ENCODE results near the gene PTOV1.

PTOV1 gene

DNA sequence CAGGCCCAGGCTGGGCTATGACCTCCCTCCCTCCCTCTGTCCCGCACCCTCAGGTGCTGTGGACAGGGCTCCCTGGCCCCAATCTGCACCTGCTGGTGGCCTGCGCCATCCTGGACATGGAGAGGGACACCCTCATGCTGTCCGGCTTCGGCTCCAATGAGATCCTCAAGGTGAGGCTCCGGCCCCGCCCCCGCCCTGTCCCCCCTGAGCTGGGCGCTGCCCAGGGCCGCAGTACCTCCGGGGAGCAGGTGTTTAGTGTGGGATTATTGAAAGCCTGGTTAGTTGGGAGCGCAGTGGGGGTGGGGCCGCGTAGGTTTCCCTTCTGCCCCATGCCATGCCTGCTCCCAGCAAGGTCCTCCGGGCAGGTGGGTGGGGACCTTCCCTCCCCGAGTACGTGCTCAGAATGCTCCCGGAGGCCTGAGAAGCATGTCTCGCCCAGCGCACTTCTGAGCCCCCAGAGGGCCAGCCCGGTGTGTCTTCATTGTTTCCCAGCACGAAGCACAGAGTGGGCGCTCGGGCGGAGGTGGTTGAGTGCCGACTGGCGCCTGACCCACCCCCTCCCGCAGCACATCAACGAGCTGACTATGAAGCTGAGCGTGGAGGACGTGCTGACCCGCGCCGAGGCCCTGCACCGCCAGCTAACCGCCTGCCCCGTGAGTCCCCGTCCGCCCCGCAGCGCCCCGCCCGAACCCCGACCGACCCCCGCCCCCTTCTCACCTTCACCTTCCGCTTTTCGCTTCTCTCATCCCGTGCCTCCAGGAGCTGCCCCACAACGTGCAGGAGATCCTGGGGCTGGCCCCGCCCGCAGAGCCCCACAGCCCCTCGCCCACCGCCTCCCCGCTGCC is 36.9 kb downstream of the PTOV1 start:
- no peak for DNase-seq (ENCODE audit: low spot score)
- TF ChIP-seq, protein P1, sequence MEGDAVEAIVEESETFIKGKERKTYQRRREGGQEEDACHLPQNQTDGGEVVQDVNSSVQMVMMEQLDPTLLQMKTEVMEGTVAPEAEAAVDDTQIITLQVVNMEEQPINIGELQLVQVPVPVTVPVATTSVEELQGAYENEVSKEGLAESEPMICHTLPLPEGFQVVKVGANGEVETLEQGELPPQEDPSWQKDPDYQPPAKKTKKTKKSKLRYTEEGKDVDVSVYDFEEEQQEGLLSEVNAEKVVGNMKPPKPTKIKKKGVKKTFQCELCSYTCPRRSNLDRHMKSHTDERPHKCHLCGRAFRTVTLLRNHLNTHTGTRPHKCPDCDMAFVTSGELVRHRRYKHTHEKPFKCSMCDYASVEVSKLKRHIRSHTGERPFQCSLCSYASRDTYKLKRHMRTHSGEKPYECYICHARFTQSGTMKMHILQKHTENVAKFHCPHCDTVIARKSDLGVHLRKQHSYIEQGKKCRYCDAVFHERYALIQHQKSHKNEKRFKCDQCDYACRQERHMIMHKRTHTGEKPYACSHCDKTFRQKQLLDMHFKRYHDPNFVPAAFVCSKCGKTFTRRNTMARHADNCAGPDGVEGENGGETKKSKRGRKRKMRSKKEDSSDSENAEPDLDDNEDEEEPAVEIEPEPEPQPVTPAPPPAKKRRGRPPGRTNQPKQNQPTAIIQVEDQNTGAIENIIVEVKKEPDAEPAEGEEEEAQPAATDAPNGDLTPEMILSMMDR (IDR thresholded peaks at IDR 0.05; ENCODE audit: extremely low read depth, missing control alignments) = no peak

DNA sequence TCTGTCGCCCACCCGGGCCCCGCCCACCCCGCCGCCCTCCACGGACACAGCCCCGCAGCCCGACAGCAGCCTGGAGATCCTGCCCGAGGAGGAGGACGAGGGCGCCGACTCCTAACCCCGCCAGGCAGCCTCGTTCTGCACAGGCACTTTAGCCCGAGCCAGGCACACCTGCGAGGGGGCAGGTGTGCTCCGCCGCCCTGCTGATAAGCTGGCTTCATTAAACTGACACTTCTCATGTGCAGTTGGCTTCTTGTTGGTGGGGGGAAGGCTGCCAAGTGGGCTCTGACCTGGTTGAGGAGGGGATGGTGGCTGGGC is 37.5 kb downstream of the PTOV1 start:
- DNase-seq (ENCODE audit: low spot score) = no peak
- TF ChIP-seq, protein P1 (IDR thresholded peaks at IDR 0.05; ENCODE audit: extremely low read depth, missing control alignments) = no peak

DNA sequence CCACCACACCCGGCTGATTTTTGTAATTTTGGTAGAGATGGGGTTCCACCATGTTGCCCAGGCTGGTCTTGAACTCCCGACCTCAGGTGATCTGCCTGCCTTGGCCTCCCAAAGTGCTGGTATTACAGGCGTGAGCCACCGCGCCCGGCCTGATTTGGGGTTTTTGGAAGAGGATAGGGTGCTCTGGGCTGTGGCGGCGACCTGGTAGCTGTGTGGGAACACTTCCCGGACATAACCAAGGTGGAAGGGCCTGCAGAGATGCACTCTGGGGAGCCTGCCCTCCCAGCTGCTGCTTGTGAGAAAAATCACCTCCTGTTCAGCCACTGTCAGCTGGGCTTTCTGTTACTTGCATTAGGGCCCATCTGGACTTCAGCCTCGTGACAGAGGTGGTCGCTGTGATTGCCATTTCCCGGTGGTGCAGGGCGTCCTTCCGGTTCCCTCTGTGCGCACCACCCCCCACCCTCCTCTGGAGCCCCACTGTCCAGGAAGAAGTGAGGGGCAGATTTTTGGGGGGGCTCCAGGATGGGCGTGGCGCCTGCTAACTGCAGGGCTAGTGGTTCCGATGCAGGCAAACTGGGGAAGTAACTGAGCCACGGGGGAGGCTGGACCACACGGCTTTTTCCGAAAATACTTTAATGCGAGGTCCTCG is 38.2 kb downstream of the PTOV1 start:
- no peak for DNase-seq (ENCODE audit: low spot score)
- TF ChIP-seq, protein P1 (IDR thresholded peaks at IDR 0.05; ENCODE audit: extremely low read depth, missing control alignments) = no peak

DNA sequence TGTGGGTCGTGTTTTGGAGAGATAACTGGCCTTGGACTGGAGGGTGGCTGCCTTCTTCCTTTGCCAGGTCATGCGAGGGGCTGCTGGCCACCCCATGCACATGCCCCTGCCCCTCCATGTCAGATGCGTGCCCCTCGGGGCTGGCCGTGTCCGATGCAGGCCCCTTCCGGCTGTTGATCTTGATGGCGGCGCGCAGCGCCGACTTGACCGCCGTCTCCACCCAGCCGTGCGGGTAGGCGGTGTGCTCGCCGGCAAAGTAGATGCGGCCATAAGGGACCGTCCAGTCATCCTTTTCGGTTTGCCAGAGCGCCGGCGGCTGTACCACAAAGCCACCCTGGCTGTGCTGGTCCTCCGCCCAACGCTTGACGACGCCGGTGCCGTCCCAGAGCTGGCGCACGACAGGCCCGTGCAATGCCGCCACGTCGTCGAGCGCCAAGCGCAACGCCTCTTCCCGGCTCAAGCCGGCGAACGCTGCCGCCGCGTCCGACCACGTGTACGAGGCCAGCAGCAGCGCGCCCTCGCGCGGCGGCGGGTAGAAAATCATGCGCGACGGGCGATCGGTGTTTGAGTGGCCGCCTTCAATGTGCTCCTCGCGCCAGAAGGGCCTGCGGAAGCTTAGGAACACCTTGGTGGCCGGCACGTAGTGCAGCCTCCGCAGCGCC is 38.9 kb downstream of the PTOV1 start:
- peak; percentile 82 for DNase-seq (ENCODE audit: low spot score)

DNA sequence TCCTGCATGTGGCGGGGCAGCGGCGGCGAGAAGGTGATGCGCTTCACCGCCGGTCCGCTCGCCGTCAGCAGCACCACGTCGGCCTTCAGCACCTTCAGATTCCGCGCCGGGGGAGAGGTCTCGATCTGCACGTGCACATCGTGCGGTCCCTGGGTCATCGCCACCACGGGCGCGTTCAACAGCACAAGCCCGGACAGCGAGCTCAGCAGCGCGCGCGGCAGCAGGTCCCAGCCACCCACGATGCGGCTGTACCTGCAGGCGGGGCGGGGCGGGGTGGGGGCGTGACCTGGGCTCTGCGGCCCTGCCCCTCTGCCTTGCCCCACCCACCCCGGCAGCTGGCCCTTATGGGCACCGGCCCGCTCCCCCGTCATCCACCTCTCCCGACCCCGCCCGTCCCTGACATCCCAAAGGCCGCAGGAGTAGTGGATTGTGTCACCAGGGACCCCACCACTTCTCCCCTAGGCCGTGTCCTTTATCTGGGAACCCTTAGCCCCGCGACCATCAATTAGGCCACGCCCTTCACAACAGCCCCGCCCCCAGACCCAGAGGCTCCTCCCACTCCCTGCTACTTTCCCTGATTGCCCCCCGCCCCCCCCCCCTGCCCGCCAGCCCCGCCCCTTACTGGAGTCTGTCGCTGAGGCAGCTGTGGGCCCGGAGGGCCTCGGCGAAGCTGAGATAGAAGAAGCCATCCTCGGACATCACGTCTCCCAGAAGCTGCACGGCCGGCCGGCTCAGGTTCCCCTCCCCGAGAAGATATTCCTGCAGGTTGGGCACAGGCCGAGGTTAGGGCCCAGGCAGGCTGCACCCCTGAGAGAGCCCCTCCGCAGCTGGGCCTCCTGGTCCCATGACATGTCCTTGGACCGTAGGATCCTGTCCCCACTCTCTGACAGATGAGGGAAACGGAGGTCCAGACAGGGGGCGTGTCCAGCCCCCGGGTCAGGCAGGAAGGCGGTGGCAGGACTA is 39.7 kb downstream of the PTOV1 start:
- DNase-seq (ENCODE audit: low spot score) = peak; percentile 91
- TF ChIP-seq, protein P1 (IDR thresholded peaks at IDR 0.05; ENCODE audit: extremely low read depth, missing control alignments) = no peak

More for the DNA sequence above, 38.9 kb downstream of the PTOV1 start:
- TF ChIP-seq, protein P1 (IDR thresholded peaks at IDR 0.05; ENCODE audit: extremely low read depth, missing control alignments) = peak; percentile 77

- TF ChIP-seq, protein P1 (IDR thresholded peaks at IDR 0.05; ENCODE audit: extremely low read depth, missing control alignments) = no peak
- no peak for DNase-seq (ENCODE audit: low spot score)
Observed at GRCh38 chr19:49891393-49891792, 40.4 kb downstream of the PTOV1 start.

All from GM20000 (cell line).